HG03045 (cell line): ENCODE data around the gene RAP1A.
"Not testable (repeated sequence)": the region's sequence is repeated elsewhere in the genome, so short reads cannot be mapped to it uniquely, and the experiment has no call there.

ENCODE experiments used
- ATAC-seq: cut with Tn5 transposase; IDR thresholded peaks from one replicate; pipeline ENCODE4 v1.9.1; 2021; ENCODE audit warnings: mild to moderate bottlenecking, moderate library complexity; ENCODE audit not compliant: unreplicated experiment

Gene RAP1A

DNA sequence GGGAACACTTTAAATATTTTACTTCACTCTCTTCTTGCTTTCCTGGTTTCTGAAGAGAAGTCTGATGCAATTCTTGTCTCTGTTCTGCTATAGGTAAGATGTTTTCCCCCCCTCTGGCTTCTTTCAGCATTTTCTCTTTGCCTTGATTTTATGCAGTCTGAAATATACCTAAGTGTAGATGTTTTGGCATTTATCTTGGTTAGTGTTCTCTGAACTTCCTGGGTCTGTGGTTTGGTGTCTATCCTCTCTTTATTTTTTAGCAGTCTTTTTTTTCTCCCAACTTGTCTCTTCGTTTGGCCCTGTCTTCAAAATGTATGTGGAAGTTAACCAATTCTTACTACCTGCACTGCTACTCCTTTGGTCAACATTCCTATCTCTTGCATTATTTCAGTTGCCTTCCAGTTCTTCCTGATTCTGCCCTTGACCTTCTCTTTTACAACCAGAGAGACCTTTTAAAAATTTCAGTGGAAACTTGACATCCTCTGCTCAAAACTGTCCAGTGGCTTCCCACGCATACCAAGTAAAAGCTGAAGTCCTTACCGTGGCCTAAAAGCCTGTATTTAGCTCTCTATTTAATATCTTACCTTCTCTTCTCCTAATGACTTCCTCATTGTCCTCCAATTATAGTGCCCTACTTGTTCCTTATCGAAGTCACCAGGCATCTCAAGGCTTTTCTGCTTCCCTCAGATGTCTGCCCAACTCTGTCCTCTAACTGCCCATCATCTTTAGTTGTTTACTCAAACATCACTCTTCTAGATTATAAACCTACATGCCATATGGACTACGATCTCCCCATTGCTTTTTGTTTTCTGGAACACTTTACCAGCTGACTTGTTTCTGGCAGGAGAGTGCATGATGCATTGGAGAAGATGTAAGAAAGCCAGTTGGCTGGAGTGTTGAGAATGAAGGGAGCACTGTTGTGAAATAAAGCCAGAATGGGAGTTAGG is 40.9 kb downstream of the RAP1A start:
- no peak for ATAC-seq

DNA sequence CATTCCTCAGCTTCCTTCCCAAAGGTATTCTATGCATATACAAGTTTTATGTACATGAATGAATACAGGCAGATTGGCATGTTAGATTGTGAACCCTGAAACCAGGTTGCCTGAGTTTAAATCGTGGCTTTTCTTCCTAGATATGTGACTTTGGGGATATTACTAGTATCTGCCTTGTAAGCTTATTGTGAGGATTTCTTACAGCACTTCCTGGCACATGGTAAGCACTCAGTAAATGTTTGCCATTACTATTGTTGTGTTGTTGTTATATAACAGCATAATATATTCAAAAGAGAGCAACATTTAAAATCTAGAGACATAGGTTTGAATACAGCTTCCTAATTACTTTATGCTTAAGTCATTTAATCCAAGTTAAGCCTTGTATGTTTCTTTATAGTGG is 45.1 kb downstream of the RAP1A start:
- no peak for ATAC-seq

DNA sequence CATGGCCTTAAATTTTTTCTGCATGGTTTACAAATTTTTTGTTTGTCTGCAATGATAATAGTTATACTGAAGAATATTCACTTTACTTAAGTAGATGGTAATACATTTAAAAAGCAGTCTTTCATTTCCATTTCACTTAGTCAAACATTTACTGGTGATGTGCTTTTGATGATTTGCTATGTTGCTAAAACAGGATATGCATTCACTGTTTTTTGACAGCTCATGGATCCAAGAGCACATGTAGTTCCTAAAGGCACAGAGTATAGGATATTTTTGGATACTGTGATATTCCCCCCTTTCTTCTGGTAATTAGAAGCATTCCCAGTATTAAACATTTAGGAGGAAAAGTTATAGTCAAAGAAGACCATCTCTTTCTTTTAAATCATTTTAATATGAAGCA is 45.9 kb downstream of the RAP1A start:
- ATAC-seq = no peak

DNA sequence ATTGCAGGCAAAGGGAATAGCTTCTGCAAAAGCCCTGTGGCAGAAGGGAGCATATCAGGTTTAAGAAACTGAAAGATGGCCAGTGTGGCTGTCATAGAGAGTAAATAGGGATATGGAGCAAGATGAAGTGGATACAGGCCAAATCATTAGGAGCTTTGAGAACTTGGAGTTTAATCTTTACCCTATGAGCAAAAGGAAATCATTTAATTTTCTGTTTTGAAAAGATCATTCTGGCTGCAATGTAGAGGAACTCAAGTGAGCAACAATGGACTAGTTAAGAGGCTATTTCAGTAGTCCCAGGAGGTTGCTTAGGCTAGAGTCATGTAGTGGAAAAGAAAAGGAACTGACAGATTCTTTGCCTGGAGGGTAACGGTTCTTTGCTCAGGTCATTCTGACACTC is 47.2 kb downstream of the RAP1A start:
- no peak for ATAC-seq

DNA sequence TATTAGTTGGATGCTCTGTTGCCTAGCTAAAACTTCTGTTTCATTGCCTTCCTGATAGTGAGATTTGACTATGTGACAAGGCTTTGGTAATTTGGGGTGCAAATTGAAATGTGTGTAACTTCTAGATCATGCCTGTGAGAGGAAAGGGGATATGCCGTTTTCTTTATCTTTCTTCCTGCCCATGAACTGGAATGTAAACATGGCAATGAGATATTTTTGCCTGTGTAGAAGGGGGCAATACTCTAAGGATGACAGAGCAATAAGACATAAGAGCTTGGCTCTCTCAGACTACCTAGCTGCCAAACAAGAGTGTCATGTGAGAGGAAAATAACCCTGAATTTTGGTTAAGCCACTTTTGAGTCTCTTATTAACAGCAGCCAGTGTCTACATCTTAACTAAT is 49.7 kb downstream of the RAP1A start:
- ATAC-seq = no peak

DNA sequence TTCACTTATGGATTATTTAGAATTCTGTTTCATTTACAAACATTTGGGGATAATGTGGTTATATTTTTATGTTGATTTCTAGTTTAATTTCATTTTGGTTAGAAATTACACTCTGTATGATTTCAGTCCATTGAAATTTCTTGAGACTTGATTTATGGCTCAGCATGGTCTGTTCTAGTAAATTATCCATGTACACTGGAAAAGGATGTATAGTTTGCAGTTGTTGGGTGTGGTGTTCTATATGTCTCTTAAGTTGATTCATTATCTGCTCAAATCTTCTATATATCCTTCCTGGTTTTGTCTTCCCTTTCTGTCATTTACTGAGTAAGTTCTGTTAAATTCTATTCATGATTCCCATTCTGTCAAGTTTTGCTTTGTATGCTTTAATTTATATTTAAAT is 52.3 kb downstream of the RAP1A start:
- ATAC-seq = no peak

DNA sequence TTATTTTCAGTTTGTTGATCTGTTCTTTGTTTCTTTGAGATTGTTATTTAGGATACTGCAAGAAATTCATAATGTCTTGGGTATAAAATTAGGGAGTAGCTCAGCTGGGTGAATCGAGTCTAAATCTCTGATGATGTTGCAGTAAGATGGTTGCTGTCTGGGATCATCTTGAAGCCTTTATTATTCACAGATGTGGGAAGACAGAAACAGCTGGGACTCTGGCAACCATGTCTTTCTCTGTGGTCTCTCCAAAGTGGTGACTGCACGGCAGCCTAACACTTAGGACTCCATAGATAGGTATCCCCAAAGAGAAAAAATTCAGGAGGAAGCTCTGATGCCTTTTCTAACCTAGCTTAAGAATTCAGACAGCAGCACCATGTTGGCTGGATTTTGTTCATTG is 52.7 kb downstream of the RAP1A start:
- ATAC-seq = no peak

DNA sequence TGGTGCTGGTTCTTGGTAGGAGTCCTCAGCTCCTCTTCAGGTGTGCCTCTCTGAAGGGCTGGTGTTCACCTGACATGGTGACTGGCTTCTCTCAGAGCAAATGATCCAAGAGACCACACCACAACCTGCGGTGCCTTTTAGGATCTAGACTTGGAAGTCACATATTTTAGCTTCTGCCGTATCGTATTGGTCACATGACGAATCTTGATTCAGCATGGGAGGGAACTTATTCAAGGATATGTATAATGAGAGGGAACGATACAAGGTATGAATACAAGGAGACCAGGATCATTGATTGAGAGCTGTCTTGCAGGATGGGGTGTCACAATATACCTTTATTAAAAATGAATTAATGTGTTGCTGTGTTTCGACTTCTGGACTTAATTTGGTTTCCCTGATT is 58.0 kb downstream of the RAP1A start:
- ATAC-seq = no peak

DNA sequence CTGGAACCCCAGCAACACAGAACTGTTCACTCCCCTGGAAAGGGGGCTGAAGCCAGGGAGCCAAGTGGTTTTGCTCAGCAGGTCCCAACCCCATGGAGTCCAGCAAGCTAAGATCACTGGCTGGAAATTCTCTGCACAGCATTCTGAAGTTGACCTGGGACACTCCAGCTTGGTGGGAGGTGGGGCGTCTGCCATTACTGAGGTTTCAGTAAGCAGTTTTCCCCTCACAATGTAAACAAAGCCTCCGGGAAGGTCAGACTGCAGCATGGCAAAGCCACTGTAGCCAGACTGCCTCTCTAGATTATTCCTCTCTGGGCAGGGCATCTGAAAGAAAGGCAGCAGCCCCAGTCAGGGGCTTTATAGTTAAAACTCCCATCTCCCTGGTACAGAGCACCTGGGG is 60.0 kb downstream of the RAP1A start:
- no peak for ATAC-seq

DNA sequence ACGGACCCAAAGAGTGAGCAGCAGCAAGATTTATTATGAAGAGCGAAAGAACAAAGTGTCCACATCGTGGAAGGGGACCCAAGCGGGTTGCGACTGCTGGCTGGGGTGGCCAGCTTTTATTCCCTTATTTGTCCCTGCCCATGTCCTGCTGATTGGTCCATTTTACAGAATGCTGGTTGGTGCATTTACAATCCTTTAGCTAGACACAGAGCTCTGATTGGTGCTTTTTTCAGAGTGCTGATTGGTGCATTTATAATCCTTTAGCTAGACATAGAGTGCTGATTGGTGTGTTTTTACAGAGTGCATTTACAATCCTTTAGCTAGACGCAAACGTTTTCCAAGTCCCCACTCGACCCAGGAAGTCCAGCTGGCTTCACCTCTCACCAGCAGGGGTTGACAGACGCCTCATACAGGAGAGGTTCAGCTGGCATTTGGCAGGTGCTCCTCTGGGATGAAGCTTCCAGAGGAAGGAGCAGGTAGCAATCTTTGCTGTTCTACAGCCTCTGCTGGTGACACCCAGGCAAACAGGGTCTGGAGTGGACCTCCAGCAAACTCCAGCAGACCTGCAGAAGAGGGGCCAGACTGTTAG is 60.7 kb downstream of the RAP1A start:
- not testable (repeated sequence) for ATAC-seq

DNA sequence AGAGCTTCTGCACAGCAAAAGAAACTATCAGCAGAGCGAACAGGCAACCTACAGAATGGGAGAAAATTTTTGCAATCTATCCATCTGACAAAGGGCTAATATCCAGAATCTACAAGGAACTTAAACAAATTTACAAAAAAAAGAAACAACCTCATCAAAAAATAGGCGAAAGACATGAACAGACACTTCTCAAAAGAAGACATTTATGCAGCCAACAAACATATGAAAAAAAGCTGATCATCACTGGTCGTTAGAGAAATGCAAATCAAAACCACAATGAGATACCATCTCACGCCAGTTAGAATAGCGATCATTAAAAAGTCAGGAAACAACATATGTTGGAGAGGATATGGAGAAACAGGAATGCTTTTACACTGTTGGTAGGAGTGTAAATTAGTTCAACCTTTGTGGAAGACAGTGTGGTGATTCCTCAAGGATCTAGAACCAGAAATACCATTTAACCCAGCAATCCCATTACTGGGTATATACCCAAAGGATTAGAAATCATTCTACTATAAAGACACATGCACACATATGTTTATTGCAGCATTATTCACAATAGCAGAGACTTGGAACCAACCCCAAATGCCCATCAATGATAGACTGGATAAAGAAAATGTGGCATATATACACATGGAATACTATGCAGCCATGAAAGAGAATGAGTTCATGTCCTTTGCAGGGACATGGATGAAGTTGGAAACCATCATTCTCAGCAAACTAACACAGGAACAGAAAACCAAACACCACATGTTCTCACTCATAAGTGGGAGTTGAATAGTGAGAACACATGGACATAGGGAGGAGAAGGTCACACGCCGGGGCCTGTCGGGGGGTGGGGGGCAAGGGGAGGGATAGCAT is 65.9 kb downstream of the RAP1A start:
- not testable (repeated sequence) for ATAC-seq

DNA sequence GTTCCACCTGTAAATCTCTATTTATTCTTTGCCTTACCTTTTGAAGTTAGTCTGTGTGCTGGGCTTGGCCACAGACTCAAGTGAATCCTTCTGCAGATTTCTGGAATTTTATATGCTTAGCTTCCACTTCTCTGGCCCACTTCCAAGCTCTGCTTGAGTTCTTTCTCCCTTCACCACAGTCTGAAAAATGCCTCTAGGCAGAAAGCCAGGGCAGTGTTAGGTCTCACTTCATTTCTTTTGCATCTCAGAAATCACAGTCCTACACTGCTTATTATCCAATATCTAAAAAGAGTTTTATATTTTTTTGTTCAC is 70.7 kb downstream of the RAP1A start:
- ATAC-seq = no peak

DNA sequence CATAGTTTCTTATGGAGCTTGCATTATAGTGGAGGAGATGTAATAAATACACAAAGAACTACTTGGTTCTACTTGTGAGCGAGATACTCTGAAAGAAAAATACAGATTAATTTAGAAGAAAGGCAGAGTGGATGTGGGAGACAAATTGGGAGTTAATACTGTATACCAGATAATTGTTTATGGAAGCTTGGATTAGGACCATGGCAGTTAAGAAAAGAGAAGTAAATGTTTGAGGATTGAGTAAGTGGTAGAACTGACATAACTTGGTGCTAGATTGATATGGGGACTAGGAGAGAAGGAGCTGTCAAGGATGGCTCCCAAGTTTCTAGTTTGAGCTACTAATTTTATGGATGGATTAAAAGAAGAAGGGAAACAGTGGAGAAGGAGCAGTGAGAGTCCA is 72.3 kb downstream of the RAP1A start:
- ATAC-seq = no peak

DNA sequence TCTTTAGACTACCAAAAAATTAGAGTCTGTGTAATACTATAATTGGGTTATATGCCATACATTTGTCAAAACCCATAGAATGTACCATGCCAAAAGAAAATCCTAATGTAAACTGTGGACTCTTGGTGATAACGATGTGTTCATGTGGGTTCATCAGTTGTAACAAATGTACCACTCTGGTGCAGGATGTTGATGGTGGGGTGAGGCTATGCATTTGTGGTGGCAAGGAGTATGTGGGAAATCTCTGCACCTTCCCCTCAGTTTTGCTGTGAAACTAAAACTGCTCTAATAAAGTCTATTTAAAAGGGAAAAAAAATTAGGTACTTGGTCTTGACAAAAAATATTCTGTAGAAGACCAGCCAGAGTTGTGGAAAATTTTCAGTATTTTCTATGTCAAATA is 76.2 kb downstream of the RAP1A start:
- no peak for ATAC-seq

DNA sequence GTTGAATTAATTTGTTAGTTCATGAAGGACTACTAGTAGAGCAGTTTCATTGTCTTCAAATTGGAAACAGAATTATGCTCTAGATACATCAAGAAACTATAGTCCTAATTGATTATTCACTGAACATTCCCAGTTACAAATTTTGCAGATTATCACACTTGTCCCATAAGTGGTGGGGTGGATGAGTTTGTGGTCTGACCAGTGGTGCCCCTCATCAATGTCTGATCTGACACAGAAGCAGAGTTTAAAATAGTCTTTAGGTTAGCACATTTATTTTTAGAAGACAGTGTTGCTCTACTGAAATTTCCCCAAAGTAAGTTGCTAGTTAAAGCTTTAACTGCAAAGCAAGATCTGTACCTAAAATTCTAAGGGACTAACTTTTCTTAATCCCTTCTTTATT is 76.7 kb downstream of the RAP1A start:
- ATAC-seq = no peak

DNA sequence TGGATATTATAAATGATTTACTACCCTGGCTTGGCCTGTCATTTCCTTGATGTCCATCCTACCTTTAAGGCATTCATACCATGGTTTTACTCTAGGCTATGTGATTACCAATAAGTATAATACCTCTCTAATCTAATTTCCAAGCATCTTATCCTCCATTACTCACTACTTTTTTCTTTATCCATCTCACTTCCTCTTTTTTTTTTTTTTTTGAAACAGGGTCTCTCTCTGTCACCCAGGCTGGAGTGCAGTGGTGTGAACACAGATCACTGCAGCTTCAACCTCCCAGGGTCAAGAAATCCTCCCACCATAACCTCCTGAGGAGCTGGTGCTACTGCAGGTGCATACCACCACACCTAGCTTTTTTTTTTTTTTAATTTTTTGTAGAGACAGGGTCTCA is 79.7 kb downstream of the RAP1A start:
- ATAC-seq = no peak

DNA sequence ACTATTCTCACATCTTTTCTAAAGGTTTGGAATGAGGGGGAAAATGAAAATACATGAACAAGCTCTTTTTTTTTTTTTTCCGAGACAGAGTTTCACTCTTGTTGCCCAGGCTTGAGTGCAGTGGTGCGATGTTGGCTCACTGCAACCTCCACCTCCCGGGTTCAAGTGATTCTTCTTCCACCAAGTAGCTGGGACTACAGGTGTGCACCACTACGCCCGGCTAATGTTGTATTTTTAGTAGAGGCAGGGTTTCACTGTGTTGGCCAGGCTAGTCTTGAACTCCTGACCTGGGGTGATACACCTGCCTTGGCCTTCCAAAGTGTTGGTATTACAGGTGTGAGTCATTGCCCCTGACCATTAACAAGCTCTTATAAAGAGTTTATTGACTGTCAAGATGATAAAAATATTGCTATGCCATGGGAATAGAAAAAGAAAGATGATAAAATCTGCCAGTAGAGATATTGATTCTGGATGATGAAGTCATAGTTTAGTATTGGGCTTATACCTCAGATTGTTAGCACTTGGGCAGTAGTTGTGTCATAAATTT is 83.0 kb downstream of the RAP1A start:
- no peak for ATAC-seq

DNA sequence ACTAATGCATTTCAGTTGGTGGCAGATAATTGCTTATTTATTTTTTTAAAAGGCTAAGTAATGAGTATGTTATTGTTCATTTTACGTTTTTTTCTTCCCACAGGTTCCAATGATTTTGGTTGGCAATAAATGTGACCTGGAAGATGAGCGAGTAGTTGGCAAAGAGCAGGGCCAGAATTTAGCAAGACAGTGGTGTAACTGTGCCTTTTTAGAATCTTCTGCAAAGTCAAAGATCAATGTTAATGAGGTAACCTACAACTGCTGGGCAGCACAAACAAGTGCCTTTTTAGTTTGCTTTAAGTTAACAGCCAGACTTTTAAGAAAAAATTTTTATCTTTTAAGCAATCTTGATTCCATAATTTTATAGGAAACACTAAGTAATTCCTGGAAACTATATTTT is 84.7 kb downstream of the RAP1A start:
- ATAC-seq = no peak

DNA sequence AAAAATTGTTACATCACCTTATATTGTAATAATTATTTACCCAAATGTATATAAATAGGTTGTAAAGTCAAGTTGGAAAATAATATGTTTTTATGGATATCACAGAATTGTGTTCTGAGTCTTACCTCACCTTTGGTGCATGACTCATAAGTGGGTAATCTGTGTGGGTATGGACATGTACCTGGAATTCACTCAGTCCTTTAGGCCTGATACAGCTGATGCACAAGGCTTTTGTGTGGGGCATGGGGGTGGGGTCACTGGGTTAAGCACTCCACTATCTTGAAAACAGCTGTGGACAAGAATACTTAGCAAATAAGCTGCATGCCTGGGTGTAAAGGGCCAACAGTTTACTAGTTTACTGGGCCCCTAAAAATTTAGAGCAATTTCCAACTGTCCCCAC is 85.2 kb downstream of the RAP1A start:
- ATAC-seq = no peak

DNA sequence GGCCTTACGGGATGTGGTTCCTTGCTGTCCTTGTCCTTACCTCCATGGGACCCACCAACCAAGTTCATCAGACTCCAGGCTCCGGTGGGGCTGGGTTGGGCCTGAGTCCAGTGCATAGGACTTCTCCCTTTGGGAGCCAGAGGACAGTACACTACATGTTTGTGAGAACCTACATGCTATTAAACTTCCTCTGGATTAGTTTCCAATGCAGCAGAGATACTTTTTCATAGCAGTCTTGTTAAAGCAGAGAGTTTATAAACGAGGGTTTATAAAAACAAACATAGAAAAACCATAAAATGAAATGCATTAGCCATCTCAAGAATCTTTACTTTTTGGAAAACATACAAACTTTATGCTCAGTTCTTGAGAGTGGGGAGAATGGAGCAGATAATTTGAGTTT is 86.3 kb downstream of the RAP1A start:
- no peak for ATAC-seq

DNA sequence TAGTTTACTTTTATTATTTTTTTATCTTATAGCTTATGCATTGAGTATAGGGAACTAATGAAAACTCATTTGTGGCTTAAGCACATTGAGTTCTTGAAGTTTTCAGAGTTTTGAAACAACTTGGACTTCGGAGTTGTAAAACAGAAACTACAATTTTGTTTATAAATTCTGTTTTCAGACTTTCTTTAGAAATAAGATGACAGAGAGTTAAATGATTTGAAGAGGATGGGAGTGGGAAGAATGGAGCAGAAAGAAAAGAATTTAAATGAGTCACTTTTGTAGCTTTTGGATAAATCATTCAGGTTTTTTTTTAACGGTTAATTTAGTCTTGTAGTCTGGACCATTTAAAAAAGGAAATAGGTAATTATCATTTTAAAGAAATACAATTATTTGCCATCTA is 87.3 kb downstream of the RAP1A start:
- no peak for ATAC-seq

DNA sequence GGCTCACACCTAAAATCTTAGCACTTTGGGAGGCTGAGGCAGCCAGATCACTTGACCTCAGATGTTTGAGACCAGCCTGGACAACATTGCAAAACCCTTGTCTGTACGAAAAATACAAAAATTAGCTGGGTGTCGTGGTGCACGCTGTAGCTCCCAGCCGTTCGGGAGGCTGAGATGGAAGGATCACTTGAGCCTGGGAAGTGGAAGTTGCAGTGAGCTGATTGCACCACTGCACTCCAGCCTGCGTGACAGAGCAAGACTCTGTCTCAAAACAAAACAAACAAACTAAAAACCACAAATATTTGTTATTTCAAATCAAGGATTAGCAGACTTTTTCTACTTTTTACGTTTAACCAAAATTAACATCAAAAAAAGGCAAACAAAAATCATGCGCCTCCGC is 88.3 kb downstream of the RAP1A start:
- no peak for ATAC-seq
